HG02970 (cell line): ENCODE data around the gene MYCBP2.
A peak's percentile ranks its signal among the peaks of the same experiment; 100 is the strongest.
"Not testable (repeated sequence)": the region's sequence is repeated elsewhere in the genome, so short reads cannot be mapped to it uniquely, and the experiment has no call there.

ENCODE experiments used
- ATAC-seq: cut with Tn5 transposase; IDR thresholded peaks from one replicate; pipeline ENCODE4 v1.9.1; 2021; ENCODE audit warnings: mild to moderate bottlenecking, moderate library complexity, moderate number of reproducible peaks; ENCODE audit not compliant: unreplicated experiment, low FRiP score

MYCBP2 gene

DNA sequence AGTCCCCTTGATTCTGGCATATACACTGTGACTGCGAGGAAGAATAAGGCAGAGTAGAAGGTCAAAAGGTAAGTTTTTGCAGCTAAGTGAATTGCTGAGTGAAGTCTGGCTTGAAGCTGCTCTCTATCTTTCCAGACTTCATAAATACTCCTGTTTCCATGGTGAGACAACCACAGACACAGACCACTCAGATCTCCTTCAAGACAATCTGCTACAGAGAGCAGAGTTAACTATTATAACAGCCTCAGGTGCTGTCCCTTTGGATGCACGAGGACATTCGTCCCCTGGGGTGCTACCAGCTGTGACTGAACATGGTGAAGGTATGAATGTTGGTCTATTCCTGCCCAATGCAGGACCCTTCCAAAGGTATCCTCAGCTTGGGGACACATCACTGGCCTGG lies 104.0 kb downstream of the MYCBP2 start:
- no peak for ATAC-seq

DNA sequence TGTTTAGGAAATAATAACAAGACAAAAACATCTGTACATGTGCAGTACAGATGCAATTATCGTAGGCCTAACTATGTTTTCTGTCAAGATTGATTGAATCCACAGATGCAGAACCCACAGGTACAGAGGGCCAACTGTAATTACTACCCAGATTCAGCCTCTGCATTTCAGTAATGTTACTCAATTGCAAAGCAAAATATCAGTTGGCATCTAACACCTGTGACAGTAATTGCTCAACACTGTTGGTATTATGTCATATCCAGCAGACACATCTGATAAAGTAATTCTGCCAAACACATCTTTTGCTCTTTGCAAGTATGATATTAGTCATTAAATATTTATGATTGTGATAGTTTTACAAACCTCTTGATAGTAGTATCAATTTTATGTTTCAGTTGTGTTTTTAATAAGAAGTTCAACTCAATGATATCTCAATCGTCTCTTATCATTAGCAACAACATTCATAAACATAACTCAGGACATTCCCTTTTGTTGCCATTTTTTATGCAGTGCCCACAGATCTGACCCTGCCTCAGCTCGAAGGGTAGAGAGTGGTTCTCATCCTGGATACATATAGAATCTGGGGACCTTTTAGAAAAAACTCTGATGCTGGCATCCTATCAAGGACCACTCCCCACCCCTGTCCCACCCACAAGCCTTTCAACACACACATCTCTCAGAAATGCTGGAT lies 104.7 kb downstream of the MYCBP2 start:
- no peak for ATAC-seq

DNA sequence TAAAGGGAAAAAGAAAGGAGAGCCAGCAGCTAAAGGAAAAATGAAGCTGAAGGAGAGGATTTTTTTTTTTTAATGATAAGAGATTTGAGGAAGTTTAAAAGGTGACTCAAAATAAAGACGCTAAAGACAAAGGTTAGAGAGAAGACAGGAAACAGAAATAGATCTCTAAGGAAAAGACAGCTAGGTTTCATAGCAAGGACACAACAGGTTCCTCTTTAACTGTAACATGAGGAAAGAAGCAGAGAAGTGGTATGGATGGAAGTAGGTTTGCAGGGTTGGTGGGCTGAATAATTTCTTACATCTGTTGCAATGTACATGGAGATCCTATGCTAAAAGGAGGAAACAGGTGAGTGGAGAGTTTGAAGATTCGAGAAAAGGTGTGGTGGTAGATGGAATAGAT lies 107.5 kb downstream of the MYCBP2 start:
- ATAC-seq, result no peak

DNA sequence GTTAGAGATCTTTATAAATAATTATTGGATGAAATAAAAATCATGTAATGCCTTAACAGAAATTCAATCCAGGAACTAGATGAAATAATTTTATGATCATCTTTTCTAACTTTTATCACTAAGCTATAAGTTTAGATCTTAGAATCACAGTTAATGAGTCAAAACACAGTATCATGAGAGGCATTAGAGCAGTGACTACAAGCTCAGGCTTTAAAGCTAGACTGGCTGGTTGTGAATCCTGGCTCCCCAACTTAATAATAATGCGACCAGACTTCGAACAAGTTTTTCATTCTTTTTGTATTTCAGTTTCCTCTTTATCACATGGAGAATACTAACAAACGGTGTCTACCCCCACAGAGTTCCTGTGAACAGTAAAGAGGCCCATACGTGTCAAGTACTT lies 108.6 kb downstream of the MYCBP2 start:
- no peak for ATAC-seq

DNA sequence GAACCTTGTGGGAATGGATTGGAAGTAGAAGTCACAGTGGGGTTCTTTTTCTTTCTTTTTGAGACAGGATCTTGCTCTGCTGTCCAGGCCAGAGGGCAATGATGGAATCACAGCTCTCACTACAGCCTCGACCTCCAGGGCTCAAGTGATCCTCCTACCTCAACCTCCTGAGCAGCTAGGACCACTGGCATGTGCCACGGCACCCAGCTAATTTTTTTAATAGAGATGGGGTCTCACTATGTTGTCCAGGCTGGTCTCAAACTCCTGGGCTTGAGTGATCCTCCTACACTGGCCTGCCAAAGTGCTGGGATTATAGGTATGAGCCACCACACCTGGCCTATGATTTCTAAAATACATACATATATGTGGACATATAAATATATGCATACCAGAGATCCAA lies 111.4 kb downstream of the MYCBP2 start:
- ATAC-seq, result no peak

DNA sequence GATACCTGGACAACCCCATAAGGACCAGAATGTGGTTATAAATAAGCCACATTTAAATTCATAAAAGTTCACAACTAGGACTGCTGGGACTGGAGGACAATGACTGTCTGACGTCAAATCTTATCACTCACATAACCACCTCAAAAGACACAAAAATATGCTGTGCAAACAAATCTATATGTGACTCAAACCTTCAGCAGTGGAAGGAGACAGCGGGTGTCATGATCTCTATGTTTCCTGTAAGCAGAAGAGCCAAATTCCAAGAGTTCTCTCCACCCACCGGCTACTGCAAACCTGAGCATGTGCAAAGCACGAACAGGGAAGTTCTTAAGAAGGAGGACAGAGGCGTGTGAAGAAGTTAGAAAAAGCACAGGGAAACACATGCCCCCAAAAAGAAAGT lies 113.2 kb downstream of the MYCBP2 start:
- ATAC-seq, result no peak

DNA sequence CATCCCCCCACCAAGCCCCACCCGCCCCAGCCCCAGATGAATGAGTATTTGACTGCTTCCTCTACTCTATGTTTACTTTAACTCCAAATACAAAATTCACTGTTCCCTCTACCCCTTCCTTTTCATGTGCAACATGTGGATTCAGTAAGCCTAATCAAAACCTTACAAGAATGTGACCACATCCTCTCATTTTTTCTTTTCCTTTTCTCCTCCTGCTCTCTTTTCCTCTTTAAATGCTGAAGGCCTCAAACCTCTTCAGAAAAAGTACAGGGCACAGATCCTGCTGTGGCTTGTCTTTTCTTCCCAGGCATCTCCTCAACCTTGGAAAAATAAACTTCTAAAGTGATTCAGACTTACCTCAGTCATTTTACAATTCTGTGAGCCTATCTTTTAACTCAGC lies 119.0 kb downstream of the MYCBP2 start:
- ATAC-seq, result no peak

DNA sequence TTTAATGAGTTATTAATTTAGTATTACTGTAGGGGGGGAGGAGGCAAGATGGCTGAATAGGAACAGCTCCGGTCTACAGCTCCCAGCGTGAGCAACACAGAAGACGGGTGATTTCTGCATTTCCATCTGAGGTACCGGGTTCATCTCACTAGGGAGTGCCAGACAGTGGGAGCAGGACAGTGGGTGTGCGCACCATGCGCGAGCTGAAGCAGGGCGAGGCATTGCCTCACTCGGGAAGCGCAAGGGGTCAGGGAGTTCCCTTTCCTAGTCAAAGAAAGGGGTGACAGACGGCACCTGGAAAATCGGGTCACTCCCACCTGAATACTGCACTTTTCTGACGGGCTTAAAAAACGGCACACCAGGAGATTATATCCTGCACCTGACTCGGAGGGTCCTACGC lies 127.9 kb downstream of the MYCBP2 start:
- ATAC-seq, result not testable (repeated sequence)

DNA sequence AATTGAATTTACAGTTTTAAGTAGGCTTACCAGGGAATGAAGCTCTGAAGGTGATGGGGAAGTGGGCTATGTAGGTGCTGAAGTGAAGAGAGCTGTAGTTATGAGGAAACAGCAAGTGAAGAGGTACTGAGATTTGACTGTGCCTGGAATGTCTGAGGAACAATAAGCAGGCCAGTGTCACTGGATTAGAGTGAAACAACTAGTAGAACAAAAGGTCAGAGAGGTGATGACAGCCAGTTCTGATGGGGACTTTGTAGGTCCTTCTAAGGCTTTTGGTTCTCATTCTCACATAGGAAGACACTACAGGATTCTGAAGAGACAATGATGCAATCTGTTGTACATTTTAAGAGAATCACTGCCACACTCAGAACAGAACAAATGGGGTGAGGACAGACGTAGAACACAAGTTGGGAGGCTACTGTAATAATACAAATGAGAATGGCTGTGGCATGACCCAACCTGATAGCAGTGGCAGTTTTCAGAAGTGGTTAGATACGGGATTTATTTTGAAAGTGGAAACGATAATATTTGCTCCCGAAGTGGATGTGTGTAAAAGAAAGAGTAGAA lies 130.8 kb downstream of the MYCBP2 start:
- no peak for ATAC-seq

DNA sequence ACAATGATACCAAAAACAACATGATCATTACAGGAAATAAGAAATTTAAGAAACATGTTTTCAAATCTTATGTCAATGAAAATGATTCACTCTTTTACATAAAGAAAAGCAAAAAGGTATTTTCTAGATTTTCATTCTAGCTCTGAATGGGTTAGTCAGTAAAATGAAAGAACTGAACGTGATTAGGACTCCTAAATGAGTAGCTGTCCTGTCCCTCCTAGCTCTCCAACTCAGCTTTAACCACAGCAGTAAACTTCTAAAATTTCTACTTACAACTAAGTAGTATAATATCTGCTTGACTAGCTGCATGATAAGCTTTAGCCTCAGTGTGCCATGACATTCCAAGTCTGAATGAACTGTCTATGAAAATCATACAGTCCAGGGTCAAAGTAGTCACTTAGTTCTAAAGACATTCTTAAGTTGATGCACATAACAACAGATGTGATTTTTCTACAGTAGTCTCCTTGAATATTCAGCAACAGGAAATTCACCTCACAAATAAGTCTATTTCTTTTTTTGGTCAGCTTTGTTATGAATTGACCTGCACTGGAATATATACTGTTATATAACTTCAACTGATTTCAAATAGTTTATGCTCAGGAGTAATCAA lies 136.4 kb downstream of the MYCBP2 start:
- no peak for ATAC-seq

DNA sequence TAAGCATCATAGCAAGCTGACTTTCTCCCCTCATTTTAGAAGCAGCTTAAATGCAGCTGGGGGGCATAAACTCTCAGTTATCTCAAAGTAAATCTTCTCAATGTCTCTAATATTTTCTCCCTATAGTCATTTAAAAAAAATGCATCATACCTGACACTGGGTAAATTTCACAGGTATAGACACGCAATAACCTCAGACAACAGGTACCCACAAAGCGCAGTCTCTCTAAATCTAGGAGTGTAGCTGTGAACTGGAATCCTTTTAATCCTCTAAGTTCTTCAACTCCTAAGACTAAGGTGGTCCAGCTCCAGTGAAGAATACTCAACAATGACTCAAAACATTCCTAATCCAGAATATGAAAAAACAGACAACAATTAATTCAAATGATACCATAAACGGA lies 141.2 kb downstream of the MYCBP2 start:
- ATAC-seq, result no peak

DNA sequence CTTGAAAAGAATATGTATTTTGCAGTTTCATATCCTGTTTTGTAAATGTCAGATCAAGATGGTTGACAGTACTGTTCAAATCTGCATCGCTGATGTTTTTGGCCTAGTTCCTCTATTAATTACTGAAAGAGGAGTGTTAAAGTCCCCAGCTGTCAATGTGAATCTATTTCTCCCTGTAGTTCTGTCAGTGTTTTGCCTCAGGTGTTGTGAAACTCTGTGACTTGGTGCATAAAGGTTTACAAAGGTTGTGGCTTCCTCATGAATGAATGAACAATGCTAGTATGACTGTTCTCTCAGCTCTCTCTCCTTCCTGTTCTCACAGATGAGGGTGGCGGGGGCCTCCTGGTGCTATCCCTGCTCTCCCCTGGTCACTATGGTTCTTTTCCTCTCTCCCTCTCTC lies 142.4 kb downstream of the MYCBP2 start:
- peak; percentile 94 for ATAC-seq

DNA sequence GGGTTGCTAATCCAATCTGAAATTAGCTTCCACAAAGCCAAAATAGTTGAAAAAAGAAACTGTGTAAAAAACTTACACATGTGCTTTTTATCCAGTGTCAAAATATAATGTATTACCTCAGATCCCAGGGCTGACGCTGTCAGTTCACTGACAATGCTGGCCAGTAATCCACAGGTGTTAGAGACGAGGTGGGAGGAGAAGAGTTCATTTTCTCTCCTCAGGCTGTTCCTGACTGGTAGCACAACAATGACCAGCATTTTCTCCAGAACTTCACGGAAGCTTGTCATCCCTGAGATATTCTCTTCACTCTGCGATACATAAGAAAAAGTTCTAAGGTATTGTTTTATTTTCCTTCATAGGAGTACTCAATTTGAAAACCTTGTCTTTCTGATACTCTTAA lies 146.9 kb downstream of the MYCBP2 start:
- no peak for ATAC-seq

DNA sequence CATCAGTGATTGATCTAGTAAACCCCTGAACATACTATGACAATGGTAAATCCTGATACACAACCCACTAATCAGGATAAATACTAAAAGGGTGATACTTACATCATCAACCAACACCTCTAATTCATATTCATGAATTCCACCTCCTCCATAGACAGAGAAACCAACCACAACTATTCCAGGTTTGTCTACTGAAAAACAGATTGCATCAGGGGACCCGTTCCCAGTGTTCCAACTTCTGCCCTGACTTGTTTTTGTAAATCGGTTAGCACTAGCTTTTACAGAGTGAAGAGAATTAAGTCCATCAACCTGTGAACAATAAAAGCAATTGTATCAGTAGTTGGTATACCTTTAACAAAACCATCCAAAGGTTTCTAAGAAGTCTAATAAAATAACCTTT lies 149.2 kb downstream of the MYCBP2 start:
- no peak for ATAC-seq

DNA sequence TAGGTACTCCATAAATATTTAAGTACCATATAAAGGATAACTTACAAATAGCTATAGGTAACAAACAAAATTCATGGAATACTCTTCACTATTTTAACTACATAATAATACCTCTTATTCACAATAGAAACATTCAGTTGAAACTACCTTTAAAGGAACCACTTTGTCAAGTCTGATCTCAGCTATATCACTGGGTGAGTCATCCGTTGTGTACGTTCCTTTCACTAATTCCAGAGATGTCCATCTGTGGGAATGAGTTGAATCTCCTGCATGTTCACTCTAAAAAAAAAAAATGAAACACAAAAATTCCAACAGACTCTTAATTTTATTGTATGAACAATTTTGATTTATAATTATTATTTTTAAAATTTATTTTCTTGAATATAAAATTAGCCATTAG lies 150.5 kb downstream of the MYCBP2 start:
- no peak for ATAC-seq

DNA sequence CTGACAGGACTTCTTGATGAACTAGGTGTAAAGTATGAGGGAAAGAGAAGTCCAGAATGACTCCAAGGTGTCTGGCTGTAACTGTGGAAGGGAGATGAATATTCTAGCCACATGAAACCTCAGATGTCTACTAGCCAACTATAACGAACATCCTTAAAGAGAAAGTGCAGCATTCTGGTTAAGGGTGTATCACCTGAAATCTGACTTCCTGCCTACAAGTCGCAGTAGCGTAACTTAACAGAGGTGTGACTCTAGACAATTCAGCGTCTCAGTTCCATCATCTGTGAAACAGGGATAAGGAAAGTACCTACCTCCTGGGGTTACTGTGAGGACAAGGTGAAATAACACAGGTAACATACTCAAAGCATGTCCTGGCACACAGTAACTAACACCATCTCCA lies 154.2 kb downstream of the MYCBP2 start:
- no peak for ATAC-seq

DNA sequence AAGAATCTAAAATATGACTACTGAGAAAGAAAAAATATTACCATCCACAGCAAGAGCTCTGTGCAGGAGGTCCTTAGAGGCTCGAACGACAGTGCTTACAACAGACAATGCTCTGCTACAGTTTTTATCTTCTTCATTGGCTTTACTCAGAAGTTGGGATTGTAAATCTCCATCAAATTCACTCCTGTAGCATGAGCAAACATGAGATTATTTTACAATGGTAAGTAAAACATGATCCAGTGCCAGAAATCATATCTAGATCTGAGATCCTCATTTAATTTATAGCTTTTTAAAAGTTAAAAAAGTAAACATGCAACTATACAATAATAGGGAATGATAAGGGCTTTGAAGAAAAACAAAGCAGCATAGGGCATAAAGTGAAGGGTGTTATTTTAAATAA lies 155.4 kb downstream of the MYCBP2 start:
- no peak for ATAC-seq

DNA sequence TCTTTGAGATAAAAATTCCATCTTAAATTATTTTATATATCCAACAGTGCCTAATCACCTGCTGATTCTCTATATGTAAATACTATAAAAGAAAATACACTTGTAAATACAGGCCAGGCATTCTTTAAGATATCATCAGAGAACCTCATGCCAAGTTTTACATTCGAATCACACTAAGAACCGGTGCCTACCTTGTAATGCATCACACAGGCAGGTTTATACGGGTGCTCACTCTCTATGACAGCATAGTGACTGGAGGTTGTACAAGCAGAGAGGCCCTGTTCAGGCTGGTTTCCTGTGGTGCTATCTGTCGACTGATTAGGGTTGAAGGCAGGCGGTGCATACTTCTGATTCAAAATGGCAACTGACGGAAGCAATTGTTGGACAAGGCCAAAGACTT lies 158.7 kb downstream of the MYCBP2 start:
- ATAC-seq, result no peak

DNA sequence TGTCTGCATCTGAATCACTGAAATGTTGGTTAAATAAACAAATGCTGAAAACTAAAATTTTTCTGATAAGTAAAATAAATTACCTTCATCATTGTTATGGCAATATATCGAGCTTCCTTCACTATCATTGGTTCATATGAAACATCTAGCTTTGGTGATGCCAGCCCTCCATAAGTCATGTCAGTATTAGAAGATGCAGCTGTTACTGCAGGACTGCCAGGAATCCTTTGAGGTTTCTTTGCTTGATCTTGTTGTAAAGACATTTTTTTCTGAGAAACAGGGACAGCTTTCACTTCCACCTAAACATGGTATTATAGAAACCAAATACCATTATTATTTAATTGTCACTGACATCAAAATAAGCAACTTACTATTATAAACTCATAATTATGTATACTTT lies 176.2 kb downstream of the MYCBP2 start:
- no peak for ATAC-seq

DNA sequence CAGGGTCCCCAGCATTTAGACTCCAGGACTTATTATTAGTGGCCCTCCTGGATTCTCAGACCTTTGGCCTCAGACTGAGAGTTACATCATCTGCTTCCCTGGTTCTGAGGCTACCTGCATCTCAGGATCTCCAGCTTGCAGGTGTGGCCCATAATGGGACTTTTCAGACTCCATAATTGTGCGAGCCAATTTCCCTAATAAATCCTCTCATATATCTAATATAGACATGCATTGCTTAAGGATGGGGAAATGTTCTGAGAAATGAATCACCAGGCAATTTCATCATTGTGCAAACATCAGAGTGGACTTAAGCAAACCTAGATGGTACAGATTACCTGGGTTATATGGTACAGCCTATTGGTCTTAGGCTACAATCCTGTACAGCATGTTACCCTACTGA lies 183.5 kb downstream of the MYCBP2 start:
- ATAC-seq, result no peak

DNA sequence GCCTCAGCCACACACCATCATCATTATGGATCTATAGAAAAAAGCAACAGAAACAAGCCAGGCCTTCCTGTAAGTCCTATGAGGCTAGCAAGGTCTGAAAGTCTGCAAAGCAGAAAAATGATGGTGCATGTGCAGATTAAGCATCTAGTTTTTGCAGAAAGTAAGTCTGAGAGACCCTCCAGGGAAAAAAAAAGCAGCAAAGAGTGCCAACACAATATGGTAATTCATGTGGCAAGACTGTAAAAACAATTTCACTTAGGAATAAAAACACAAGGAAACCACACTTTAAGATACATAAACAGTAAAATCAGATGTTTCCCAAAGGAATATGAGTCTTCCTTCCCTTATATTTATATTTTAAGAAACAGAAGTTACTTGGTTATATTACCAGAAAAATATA lies 187.6 kb downstream of the MYCBP2 start:
- no peak for ATAC-seq

DNA sequence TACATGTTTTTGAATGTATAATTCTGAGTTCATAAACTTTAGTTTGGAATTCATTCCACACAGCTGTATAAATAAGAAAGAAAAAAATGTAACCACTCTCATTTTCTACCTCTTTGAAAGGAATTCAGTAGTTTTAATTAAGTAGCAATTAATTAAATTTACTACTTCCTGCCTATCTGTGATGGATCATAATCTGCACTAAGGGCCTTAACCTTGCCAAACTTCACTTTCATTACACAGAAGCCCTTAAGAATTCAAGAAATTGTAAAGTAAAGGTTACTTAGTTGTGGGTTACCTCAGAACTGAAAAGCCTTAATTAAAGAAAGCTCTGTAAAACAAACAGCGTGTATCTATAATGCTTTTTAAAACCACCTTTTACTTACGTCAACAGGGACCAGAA lies 188.1 kb downstream of the MYCBP2 start:
- no peak for ATAC-seq
